DND-41 (cell line): ENCODE data around the gene TMEM87B.
A peak's percentile ranks its signal among the peaks of the same experiment; 100 is the strongest.

Experiments used
- ATAC-seq: fragments of 200-7000 bp; cut with Tn5 transposase; 3 replicates; pipeline ENCODE4 v1.9.1; 2021; ENCODE audit warnings: low read depth; ENCODE audit not compliant: insufficient read depth
- DNase-seq: peaks from one replicate; pipeline ENCODE4 v3.0.0-alpha.2; 2020
- H2AFZ ChIP-seq: 2 replicates; pipeline ENCODE4 v1.6.0; 2012; ENCODE audit warnings: low read depth, low read length
- H3K27ac ChIP-seq: 2 replicates; pipeline ENCODE4 v1.5.1; 2012; ENCODE audit warnings: low read length, inconsistent platforms
- H3K27me3 ChIP-seq: fragments of 200-600 bp; sonication (generic); 2 replicates; pipeline ENCODE4 v1.6.0; 2012; ENCODE audit warnings: low read length, mild to moderate bottlenecking, inconsistent platforms; ENCODE audit not compliant: insufficient read depth, poor library complexity
- H3K36me3 ChIP-seq: 2 replicates; pipeline ENCODE4 v1.5.1; 2012; ENCODE audit warnings: low read length, inconsistent platforms; ENCODE audit not compliant: insufficient read depth
- H3K4me1 ChIP-seq: 2 replicates; pipeline ENCODE4 v1.5.1; 2012; ENCODE audit warnings: mild to moderate bottlenecking, low read length; ENCODE audit not compliant: insufficient read depth
- H3K4me2 ChIP-seq: 2 replicates; pipeline ENCODE4 v1.6.0; 2012; ENCODE audit warnings: mild to moderate bottlenecking, moderate library complexity, low read length, inconsistent platforms; ENCODE audit not compliant: insufficient read depth
- H3K4me3 ChIP-seq, 2 experiments: fragments of 200-600 bp in 1 of 2; shearing (Covaris generic) in 1 of 2; 2 replicates each; pipeline ENCODE4 v1.5.1; 2012 to 2016; ENCODE audit warnings: inconsistent platforms in 2 of 2, low read length in 2 of 2, mild to moderate bottlenecking in 2 of 2, low read depth in 1 of 2, moderate library complexity in 1 of 2
- H3K79me2 ChIP-seq: 2 replicates; pipeline ENCODE4 v1.6.0; 2012; ENCODE audit warnings: low read length, inconsistent platforms; ENCODE audit not compliant: insufficient read depth
- H3K9ac ChIP-seq: 2 replicates; pipeline ENCODE4 v1.6.0; 2012; ENCODE audit warnings: low read depth, mild to moderate bottlenecking, inconsistent platforms, low read length, moderate library complexity
- H3K9me3 ChIP-seq: 2 replicates; pipeline ENCODE4 v1.5.1; 2012; ENCODE audit warnings: low read length, moderate library complexity, mild to moderate bottlenecking, inconsistent platforms; ENCODE audit not compliant: insufficient read depth, severe bottlenecking
- H4K20me1 ChIP-seq: 2 replicates; pipeline ENCODE4 v1.6.0; 2012; ENCODE audit warnings: low read length; ENCODE audit not compliant: insufficient read depth
- EZH2 ChIP-seq: IDR thresholded peaks from 3 replicates; pipeline ENCODE4 v1.6.1; 2012; ENCODE audit warnings: borderline replicate concordance, low read depth, mild to moderate bottlenecking, moderate library complexity, low read length, inconsistent platforms; ENCODE audit not compliant: severe bottlenecking
- TF ChIP-seq, protein P1 (sequence below): IDR thresholded peaks from 2 replicates; pipeline ENCODE4 v1.5.1; 2012; ENCODE audit warnings: borderline replicate concordance, low read length, moderate library complexity, mild to moderate bottlenecking; ENCODE audit not compliant: poor library complexity, severe bottlenecking; ENCODE audit errors: extremely low read depth

TMEM87B gene, protein sequence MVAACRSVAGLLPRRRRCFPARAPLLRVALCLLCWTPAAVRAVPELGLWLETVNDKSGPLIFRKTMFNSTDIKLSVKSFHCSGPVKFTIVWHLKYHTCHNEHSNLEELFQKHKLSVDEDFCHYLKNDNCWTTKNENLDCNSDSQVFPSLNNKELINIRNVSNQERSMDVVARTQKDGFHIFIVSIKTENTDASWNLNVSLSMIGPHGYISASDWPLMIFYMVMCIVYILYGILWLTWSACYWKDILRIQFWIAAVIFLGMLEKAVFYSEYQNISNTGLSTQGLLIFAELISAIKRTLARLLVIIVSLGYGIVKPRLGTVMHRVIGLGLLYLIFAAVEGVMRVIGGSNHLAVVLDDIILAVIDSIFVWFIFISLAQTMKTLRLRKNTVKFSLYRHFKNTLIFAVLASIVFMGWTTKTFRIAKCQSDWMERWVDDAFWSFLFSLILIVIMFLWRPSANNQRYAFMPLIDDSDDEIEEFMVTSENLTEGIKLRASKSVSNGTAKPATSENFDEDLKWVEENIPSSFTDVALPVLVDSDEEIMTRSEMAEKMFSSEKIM

DNA sequence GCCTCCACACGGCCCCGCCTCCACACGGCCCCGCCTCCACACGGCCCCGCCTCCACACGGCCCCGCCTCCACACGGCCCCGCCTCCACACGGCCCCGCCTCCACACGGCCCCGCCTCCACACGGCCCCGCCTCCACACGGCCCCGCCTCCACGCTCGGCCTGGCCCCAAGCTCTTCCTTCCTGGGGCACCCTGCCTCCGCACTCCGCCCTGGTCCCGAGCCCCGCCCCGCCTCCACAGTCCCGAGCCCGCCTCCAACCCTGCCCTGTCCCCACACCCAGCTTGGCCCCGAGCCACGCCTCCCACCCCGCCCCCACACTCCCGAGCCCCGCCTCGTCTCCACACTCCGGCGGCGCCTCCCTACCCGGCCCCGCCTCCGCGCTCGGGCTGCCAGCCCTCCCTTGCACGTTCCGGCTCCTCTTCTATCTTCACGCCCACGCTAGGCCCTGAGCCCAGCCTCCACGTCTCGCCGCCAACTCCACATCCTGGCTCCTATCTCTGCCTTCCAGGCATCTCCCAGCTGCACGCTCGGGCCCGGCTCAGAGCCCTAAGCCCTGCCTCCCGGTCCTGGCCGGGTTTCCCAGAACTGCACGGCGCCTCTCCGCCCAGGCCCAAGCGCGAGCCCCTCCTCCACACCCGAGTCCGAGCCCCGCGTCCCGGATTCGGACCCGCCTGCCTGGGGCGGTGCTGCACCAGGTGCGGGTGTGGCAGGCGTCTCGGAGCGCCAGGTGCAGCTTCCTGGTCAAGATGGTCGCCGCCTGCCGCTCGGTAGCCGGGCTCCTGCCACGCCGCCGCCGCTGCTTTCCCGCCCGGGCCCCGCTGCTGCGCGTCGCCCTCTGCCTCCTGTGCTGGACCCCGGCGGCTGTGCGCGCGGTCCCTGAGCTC, at the start of gene TMEM87B:
TSS of gene TMEM87B (plus strand) at position 423 of the 883 bp plus-strand sequence. CDS start at position 746, 323 bp downstream.
- no peaks in the 10 kb centered on the region for H3K27me3 ChIP-seq
- DNase-seq (peak; percentile 99), ATAC-seq (peak; percentile 74)
- no peak for TF ChIP-seq EZH2
- TF ChIP-seq, protein P1, sequence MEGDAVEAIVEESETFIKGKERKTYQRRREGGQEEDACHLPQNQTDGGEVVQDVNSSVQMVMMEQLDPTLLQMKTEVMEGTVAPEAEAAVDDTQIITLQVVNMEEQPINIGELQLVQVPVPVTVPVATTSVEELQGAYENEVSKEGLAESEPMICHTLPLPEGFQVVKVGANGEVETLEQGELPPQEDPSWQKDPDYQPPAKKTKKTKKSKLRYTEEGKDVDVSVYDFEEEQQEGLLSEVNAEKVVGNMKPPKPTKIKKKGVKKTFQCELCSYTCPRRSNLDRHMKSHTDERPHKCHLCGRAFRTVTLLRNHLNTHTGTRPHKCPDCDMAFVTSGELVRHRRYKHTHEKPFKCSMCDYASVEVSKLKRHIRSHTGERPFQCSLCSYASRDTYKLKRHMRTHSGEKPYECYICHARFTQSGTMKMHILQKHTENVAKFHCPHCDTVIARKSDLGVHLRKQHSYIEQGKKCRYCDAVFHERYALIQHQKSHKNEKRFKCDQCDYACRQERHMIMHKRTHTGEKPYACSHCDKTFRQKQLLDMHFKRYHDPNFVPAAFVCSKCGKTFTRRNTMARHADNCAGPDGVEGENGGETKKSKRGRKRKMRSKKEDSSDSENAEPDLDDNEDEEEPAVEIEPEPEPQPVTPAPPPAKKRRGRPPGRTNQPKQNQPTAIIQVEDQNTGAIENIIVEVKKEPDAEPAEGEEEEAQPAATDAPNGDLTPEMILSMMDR: no peak
- no peaks in the 10 kb centered on the region for H4K20me1 ChIP-seq
- peaks cover 6% of the 10 kb centered on the region; the same call in 1 of the 2 replicates for H3K36me3 ChIP-seq
- peak within 1 kb of the TSS; percentile 88 for H3K27ac ChIP-seq
- peak within 1 kb of the TSS; percentile 98 for H2AFZ ChIP-seq
- peak within 1 kb of the TSS; percentile 91 for H3K9ac ChIP-seq
- H3K4me1 ChIP-seq: peaks cover 25% of the 10 kb centered on the region
- H3K79me2 ChIP-seq: peaks cover 17% of the 10 kb centered on the region
- no peaks in the 10 kb centered on the region for H3K9me3 ChIP-seq
- H3K4me2 ChIP-seq: peak within 1 kb of the TSS; percentile 94
- H3K4me3 ChIP-seq: peak within 1 kb of the TSS; percentile 45 to 85

DNA sequence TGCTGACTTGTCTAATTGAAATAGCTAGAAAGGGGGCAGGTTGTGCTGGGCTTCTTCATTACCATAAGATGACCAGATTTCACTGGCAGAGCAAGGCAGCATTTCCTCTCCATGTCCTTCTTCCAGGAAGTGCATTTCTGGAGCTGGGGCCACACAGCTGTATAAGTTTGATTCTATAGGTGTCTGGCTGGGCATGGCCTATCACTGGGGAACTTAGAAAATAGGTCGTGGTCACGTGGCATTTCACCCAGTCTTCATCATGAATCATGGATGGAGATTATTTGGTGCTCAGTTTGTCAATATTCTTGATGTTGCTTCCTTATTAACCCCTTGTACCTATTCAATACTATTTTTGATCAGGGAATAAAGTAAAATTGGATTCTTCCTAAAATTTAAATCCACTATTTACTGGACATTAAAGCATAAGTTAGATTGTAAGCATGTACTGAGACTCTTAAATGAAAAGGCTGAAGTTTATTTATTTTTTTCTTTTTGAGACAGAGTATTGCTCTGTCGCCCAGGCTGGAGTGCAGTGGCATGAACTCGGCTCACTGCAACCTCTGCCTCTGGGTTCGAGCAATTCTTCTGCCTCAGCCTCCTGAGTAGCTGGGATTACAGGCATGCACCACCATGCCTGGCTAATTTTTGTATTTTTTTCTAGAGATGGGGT, 49.5 kb upstream of the TMEM87B start:
- no peaks in the 10 kb centered on the region for H3K36me3 ChIP-seq

DNA sequence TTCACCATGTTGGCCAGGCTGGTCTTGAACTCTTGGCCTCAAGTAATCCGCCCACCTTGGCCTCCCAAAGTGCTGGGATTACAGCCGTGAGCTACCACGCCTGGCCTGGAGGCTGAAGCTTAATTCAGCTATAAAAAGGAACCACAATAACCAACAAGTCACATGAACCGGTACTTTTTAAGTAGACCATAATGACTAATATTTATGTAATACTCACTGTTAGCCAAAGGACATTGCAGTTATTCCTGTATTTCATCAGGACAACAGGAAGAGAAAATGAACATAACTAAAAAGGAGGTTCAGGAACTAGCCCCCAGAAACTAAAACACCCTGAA, 49.0 kb upstream of the TMEM87B start:
- H3K4me3 ChIP-seq: no peak overlapping the region
- no peaks in the 10 kb centered on the region for H3K9me3 ChIP-seq
- ATAC-seq (no peak), DNase-seq (no peak)
- no peak overlapping the region for H3K9ac ChIP-seq
- no peaks in the 10 kb centered on the region for H3K27me3 ChIP-seq
- no peak for TF ChIP-seq EZH2
- TF ChIP-seq, protein P1: no peak
- no peaks in the 10 kb centered on the region for H3K79me2 ChIP-seq
- no peak overlapping the region for H2AFZ ChIP-seq
- peaks cover 7% of the 10 kb centered on the region for H3K4me1 ChIP-seq
- H3K4me2 ChIP-seq: no peak overlapping the region
- H3K27ac ChIP-seq: no peak overlapping the region
- H3K36me3 ChIP-seq: no peaks in the 10 kb centered on the region
- no peaks in the 10 kb centered on the region for H4K20me1 ChIP-seq

More for the DNA sequence above, 49.5 kb upstream of the TMEM87B start:
- Histone ChIP-seq H3K79me2 (no peaks in the 10 kb centered on the region), H3K9me3 (no peaks in the 10 kb centered on the region), H3K9ac (no peak overlapping the region), H3K4me3 (no peak overlapping the region), H2AFZ (no peak overlapping the region), H4K20me1 (no peaks in the 10 kb centered on the region), H3K4me1 (peaks cover 12% of the 10 kb centered on the region), H3K4me2 (no peak overlapping the region), H3K27ac (no peak overlapping the region), H3K27me3 (no peaks in the 10 kb centered on the region)
- TF ChIP-seq, protein P1: no peak
- no peak for TF ChIP-seq EZH2
- DNase-seq (no peak), ATAC-seq (peak; percentile 49; the same call in 2 of the 3 replicates)
